GM13977 (cell line): Measurements from ENCODE around the gene PARPBP.
A peak's percentile ranks its signal among the peaks of the same experiment; 100 is the strongest.
"Not testable (repeated sequence)": the region's sequence is repeated elsewhere in the genome, so short reads cannot be mapped to it uniquely, and the experiment has no call there.

ENCODE experiments used
- DNase-seq: peaks from one replicate; pipeline ENCODE4 v3.0.0; 2012; ENCODE audit warnings: low spot score
- CTCF ChIP-seq: IDR thresholded peaks from 2 replicates; pipeline ENCODE4 v1.5.1; 2012; ENCODE audit warnings: mild to moderate bottlenecking, control low read depth; ENCODE audit not compliant: insufficient read depth; ENCODE audit errors: extremely low read depth, missing control alignments
- in situ Hi-C: fragments of 300-500 bp; cut with MboI; formaldehyde crosslinking; loops from one replicate; pipeline ENCODE4 v1.12.0; 2022; ENCODE audit warnings: low sequenced_read_pairs, low pct_unique_long_range_greater_than_20kb, mixed read lengths, inconsistent platforms; ENCODE audit not compliant: unreplicated experiment

Gene PARPBP

GRCh38 chr12:102119674-102120563, at the start of gene PARPBP, which contains the start of gene NUP37:
Gene PARPBP, plus strand, starts transcription at chr12:102120183. Its CDS starts 3,706 bp downstream, at chr12:102123889.
Gene NUP37, minus strand, starts transcription at chr12:102120114. Its CDS starts 1,596 bp downstream, at chr12:102118518.
- in situ Hi-C loops, result no loop called here
- TF ChIP-seq CTCF, result no peak
- peak; percentile 87 for DNase-seq

- DNase-seq, in situ Hi-C loops: not testable (repeated sequence)
These were observed 47.9 kb upstream of the PARPBP start for GRCh38 chr12:102072092-102072491.

- DNase-seq, result no peak
- in situ Hi-C loops, result no loop called here
- TF ChIP-seq CTCF, result no peak
These were observed 39.1 kb upstream of the PARPBP start for GRCh38 chr12:102080842-102081241.

GRCh38 chr12:102089228-102089835, 30.7 kb upstream of the PARPBP start:
- in situ Hi-C loops, DNase-seq: not testable (repeated sequence)

GRCh38 chr12:102093319-102093718, 26.7 kb upstream of the PARPBP start:
- no peak for TF ChIP-seq CTCF
- DNase-seq, result no peak
- in situ Hi-C loops, result no loop called here

GRCh38 chr12:102095677-102096263, 24.2 kb upstream of the PARPBP start:
- DNase-seq, result no peak
- TF ChIP-seq CTCF, result peak; percentile 51
- in situ Hi-C loops, result no loop called here

- DNase-seq, result no peak
- in situ Hi-C loops, result no loop called here
- TF ChIP-seq CTCF, result no peak
These were observed 23.1 kb upstream of the PARPBP start for GRCh38 chr12:102096855-102097254.
